Astrocyte (in vitro differentiated cells and primary cell): ENCODE measurements around the gene NBPF1.

Experiments used
- EZH2 ChIP-seq: IDR thresholded peaks from 2 replicates; pipeline ENCODE4 v1.6.1; 2012; ENCODE audit warnings: mild to moderate bottlenecking, low read length, inconsistent platforms; ENCODE audit not compliant: insufficient read depth
- TF ChIP-seq, protein P1 (sequence below): IDR thresholded peaks from 2 replicates; pipeline ENCODE4 v1.5.1; 2011; ENCODE audit warnings: low read depth, mild to moderate bottlenecking, inconsistent platforms, low read length, moderate library complexity; ENCODE audit not compliant: insufficient read depth

DNA sequence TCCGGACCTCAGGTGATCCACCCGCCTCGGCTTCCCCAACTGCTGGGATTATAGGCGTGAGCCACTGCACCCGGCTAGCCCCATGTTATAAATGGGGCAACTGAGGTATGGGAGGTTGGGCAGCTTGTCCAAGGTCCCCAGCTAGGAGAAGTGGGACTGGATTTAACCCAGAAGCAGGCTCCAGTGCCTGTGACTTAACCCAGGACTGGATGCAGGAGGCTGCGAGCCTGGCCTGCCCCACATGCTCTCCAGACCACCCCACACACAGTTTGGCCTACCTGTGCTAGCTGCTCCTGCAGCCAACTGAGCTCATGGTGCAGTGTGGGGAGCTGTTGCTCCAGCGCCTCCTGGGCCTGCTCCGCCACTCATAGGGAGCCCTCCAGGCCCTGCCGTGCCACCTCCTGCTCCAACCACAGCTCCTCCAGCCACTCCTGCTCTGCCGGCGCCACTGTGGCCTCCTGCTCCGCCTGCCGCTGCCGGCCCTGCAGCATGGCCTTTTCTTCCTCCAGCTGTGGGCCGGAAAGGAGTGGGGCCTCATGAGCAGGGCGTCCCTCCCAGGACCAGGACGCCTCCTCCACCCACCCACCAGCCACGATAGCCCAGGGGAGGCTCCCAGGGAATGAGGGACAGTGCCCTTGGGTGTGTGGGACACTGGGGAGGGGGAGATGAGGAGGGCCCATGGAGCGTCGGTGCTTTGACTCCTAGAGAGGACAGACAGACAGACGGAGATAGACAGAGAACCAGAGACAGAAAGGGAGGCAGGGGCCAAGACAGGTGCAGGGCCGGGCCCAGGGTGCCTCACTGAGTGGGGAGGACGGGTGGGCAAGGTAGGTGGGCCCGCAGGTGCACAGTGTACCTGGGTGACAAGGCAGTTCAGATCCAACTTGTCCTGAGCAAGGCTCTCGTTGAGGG is 12.4 kb upstream of the NBPF1 start:
- TF ChIP-seq, protein P1, sequence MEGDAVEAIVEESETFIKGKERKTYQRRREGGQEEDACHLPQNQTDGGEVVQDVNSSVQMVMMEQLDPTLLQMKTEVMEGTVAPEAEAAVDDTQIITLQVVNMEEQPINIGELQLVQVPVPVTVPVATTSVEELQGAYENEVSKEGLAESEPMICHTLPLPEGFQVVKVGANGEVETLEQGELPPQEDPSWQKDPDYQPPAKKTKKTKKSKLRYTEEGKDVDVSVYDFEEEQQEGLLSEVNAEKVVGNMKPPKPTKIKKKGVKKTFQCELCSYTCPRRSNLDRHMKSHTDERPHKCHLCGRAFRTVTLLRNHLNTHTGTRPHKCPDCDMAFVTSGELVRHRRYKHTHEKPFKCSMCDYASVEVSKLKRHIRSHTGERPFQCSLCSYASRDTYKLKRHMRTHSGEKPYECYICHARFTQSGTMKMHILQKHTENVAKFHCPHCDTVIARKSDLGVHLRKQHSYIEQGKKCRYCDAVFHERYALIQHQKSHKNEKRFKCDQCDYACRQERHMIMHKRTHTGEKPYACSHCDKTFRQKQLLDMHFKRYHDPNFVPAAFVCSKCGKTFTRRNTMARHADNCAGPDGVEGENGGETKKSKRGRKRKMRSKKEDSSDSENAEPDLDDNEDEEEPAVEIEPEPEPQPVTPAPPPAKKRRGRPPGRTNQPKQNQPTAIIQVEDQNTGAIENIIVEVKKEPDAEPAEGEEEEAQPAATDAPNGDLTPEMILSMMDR = no peak
- TF ChIP-seq EZH2 = no peak
